ENCODE results near the gene GALNT17. TPM values are rescaled to one million over a fixed set of nuclear protein-coding genes. Genes with fewer than 3 reads are reported as not detected.

Gene GALNT17
- total and polyA plus RNA-seq, 2 experiments from 2014 or later, result 11.1 to 65.6 TPM

- TF ChIP-seq ZNF462 (CRISPR knock-in tag; IDR thresholded peaks at IDR 0.05) (no peak), CREB1 (CRISPR knock-in tag; IDR thresholded peaks at IDR 0.05; ENCODE audit: low read depth) (no peak), ETS1 (IDR thresholded peaks at IDR 0.05) (no peak), POLR2AphosphoS5 (IDR thresholded peaks at IDR 0.05; ENCODE audit: low read depth) (no peak), CTCF (conservative IDR thresholded peaks at IDR 0.05; ENCODE audit: low read depth in 2 of 2) (no peak), STAT1 (IDR thresholded peaks at IDR 0.05; ENCODE audit: unreplicated experiment) (no peak), EZH2 (IDR thresholded peaks at IDR 0.05; ENCODE audit: low read depth, unreplicated experiment) (no peak)
Observed at GRCh38 chr7:71453630-71454029, 321.7 kb downstream of the GALNT17 start (continued).

Data from GM23338 (cell line).